Occipital lobe (tissue), 2 donors: Measurements from ENCODE around the gene PTPRS. TPM values are rescaled to one million over a fixed set of nuclear protein-coding genes. Genes with fewer than 3 reads are reported as not detected.
"Not testable (repeated sequence)": the region's sequence is repeated elsewhere in the genome, so short reads cannot be mapped to it uniquely, and the experiment has no call there.

Source experiments
- DNase-seq: peaks from one replicate; lab custom pipeline; 2025; lab: John Stamatoyannopoulos, UW
- total RNA-seq: library from RNA; depleted of rRNA; stranded (reverse); fragments of >200 nt; gene quantifications from one replicate; pipeline ENCODE4 v1.2.3, GENCODE V29; 2014

The PTPRS gene
- total RNA-seq, 1 donor from 2014 or later, result 188 TPM

DNA sequence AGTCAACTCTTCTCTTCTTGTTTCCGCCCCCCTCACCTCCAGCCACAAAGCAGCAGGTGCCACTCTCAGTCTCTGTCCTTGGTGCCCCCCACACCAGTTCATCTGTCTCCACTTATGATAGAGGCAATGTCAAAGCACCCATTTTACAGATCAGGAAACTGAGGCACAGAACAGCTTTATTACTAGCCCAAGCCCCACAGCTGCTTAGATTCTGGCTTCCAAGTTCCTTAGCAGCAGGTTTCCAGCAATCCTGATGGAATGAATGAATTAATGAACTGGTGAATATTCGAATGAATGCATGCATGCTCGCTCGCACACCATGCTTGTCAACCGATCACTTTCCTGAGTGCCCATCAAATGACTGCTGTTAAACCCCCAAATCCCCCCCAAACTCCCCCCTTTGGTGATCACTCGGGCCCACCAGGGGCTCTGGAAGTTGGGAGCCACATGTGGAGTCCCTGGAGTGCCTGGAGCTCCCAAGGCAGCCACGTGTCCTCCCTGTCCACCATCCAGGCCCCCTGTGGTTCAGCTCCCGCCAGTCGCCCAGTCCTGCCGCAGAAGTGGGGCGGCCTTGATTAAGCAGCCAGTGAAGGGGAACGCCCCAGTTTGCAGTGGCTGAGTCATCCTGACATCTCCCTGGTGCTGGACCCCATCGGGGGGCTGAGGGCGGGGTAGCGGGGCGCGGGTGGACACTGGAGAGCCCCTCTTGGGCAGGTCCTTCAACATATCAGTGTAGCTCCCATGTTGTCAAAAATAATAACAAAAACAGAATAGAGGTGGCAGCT lies 6.8 kb downstream of the PTPRS start:
- DNase-seq, result no peak

DNA sequence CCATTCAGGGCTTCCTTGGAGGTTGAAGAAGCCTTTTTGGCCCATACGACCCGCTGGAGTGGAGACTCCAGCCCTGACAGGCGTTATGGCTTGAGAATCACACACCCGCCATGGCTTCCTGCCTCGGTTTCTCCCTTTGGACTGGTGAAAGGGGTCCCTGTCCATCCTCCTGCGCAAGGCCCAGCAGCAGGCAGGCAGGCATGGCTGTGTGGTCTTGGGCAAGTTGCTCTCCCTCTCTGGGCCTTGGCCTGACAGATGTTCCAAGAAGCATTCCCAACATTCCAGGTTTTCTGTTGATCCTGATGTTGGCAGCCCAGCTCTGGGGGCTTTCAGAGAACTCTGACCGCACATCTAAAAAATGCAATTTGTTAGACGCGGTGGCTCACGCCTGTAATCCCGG lies 8.1 kb downstream of the PTPRS start:
- no peak for DNase-seq

DNA sequence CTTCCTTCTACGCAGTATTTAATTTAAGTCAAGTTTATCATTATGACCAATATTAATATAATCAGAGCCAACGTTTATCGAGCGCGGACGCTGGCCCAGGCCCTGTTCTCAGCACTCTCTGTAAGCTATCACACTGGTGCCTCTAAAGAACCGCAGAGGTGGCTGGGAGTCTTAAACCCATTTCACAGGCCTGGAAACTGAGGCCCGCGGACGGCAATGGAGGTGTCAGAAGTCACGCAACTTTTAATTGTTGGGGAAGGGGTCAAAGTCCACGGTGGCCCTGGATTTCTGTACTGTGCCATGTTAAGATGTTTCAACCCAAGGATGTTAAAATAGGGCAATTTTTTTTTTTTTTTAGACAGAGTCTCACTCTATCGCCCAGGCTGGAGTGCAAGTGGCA lies 8.8 kb downstream of the PTPRS start:
- DNase-seq, result no peak

DNA sequence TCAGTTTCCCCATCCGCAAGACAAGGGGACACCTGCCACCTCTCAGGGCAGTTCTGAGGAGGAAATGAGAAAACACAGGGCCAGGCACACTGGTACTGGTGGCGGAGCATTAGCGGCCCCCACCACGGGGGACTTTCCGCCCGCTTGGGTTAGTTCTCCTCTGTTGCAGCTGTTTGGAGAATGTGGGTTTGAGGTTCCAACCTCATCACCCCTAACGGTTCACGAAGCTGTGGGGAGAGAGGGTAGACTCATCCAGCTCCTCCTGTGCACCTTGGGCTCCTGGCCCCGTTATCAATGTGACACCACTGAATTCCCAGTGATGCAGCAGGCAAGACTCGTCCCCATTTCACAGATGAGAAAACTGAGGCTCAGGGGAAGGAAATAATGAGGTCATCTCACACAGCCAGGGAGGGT lies 10.3 kb downstream of the PTPRS start:
- no peak for DNase-seq

DNA sequence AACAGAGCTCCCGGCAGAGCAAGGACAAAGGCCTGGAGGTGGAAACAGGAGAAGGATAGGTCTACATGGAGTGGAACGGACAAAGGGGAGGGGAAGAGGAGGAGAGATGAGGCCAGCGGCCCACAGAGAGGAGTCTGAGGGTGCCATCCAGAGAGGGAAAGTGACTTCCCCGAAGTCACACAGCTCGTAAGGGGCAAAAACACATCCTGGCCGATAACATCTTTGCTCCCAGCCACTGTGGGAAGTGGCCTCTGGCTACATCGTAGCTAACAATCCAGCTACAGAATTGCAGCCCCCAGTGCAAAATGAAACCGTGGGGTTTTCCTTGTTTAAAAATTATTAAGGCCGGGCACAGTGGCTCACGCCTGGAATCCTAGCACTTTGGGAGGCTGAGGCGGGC lies 11.5 kb downstream of the PTPRS start:
- DNase-seq, result no peak

DNA sequence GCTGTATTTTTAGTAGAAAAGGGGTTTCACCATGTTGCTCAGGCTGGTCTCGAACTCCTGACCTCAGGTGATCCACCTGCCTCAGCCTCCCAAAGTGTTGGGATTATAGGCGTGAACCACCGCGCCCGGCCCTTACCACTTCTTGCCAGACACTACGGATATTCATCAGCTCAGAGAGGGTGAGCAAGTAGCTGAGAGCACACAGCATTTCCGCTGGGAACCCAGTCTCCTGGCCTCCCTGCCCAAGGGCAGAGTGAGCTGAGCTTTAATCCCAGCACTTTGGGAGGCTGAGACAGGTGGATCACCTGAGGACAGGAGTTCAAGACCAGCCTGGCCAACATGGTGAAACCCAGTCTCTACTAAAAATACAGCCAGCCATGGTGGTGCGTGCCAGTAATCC lies 12.2 kb downstream of the PTPRS start:
- DNase-seq, result not testable (repeated sequence)

DNA sequence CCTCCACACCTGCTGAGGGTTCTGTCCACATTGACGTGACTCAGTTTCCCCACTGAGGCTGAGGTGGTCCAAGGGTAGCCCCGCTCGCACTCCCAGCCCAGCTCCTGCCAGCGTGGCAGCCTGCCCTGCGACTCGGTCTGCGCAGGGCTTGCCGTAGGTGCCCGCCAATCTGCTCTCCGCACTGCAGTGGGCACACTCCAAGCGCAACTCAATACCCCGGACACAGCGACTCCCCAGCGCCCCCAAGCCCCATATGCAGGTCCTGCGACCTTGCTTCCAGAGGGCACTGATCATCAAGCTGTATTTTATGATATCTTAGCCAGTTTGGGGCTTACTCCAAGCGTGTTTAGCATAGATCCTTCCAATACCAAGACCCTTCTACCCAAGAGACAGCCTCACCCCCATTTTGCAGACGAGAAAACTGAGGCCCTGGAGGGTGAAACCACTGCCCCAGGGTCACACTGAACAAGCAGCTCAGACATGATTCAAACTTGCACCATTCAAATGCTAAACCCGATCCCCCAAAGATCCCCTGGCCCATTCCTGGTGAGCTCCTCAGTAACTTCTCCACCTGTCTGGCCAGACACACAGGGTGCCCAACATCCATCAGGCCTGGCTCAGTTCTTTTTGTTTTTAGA lies 13.5 kb downstream of the PTPRS start:
- DNase-seq, result no peak

DNA sequence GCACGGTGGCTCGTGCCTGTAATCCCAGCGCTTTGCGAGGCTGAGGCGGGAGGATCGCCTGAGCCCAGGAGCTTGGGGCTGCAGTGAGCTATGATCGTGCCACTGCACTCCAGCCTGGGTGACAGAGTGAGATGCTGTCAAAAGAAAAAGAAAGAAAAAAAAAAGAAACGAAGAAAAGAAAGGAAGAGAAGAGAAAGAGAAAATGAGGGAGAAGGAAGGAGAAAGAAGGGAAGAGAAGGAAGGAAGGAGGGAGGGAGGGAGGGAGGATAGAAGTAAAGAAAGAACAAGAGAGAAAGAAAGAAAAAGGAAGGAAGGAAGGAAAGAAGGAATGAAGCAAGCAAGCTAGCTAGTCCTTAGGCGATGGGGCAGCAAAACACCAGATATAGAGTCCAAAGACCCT lies 14.1 kb downstream of the PTPRS start:
- no peak for DNase-seq

DNA sequence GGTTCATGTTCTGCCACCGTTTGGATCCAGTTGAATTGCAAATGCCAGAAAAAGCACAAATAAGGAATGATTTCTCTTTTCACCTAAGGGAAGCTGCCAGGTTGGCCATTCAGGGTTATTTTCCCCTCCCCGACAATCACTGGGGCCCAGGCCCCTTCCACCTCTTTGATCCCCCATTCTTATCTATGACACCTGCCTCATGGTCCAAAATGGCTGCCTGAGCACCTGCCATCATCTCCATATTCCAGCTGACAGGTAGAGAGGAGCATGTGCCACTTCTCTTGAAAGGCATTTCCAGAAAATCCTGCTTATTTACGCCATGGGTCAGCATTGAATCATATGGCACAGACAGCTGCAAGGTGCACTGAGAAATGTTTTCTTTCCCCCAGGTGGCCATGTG lies 15.7 kb downstream of the PTPRS start:
- no peak for DNase-seq

DNA sequence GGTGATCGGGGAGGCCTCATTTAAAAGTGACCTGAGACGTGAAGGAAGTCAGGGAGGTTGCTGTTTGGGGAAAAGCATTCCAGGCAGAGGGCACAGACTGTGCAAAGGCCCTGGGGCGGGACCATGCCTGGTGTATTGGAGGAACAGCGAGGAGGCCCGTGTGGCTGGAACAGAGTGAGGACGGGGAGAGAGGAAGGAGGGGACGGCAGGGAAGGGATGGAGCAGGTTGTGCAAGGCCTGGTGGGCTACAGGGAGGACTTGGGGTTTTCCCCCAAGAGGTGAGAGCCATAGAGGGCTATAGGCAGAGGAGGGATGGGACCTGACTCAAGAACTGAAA lies 17.2 kb downstream of the PTPRS start:
- DNase-seq, result no peak

DNA sequence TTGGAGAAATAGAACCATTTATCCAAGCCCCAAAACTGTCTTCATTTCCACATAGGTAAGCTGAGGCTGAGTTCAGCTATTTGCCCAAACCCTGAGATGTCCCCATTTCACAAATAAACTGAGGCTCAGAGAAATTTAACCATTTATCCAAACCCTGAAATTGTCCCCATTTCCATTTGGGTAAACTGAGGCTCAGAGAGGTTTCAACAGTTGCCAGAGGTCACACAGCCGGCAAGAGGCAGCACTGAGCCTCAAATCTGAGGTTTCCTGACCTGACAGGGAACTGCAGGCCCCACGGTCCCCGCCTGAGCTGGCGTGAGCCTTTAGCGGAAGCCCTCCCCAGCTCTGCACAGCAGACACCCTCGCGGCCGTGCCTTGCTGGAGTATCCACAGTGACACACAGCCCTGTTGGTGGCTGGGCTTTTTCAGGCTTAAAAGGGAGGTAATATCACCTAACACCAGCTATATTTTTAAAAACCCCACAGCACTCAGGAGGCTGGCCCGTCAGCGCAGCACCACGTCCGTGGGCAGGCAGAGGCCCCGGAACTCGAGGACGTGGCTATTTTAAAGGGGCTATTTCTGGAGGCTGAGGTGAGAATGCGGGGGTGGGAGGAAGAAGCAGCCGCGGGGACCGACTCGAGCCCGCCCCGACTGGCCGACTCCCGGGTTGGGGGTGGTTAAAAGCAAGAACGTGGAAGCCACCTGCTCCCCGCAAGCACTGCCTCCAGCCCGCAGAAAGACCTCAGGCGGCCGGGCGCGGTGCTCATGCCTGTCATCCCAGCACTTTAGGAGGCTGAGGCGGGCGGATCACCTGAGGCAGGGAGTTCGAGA lies 18.5 kb downstream of the PTPRS start:
- DNase-seq, result peak; percentile 57

DNA sequence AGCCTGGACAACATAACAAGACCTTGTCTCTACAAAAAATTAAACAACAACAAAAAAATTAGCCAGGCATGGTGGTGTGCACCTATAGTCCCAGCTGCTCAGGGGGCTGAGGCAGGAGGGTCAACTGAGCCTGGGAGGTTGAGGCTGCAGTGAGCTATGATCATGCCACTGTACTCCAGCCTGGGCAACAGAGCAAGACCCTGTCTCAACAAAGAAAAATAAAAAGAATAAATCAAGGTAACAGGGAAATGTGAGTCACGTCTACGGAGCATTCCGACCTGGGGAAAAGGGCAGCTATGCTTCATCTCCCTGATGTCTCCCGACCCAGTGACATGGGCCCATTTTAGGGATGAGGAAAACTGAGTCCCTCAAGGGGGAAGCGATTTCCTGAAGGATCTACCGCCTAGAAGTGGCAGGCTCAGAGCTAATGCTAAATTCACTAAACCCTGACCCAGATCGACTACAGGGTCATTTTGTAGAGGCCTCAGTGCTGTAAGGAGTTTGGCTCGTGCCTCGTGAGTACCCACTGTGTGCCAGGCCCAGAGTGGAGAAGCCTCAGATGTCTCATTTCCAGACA lies 19.5 kb downstream of the PTPRS start:
- DNase-seq, result no peak

DNA sequence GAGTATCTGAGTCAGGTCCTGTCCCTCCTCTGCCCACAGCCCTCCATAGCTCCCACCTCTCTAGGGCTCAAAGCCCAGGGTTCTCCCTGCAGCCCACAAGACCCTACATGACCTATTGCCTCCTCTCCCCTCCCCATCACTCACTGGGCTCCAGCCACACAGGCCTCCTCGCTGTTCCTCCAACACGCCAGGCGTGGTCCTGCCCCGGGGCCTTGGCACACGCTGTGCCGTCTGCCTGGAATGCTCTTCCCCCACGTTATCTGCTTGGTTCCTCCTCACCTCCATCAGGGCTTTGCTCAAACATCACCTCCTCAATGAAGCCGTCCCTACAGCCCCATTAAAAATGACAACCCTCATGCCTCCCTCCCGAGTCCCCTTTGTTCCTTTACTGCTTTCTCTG lies 21.1 kb downstream of the PTPRS start:
- DNase-seq, result no peak

DNA sequence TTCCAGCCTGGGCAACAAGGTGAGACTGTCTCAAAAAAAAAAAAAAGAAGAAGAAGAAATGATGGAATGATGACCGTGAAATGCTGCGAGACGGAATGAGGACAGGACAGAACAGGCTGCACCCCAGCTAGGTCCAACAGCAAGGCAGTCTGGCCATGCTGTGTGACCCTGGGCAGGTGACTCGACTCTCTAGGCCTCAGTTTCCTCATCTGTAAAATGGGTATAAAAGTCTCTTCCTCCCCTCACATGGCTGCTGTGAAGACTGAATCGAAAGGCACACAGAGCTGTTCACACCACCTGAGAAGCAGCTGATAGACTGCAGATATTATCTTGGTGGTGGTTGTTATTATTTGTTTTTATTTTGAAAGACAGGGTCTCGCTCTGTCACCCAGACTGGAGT lies 22.3 kb downstream of the PTPRS start:
- DNase-seq, result no peak

DNA sequence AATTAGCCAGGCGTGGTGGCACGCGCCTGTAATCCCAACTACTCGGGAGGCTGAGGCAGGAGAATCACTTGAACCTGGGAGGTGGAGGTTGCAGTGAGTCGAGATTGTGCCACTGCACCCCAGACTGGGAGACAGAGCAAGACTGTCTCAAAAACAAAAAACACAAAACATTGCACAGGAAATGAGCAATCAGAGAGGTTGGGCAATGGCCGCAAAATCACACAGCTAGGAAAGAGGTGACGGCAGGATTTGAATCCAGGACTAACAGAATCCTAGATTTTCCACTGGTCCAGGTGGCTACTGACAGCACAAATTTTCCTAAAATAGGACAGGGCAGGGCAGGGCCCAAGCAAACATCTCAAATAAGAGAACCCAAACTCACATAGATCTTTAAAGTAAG lies 23.3 kb downstream of the PTPRS start:
- no peak for DNase-seq

DNA sequence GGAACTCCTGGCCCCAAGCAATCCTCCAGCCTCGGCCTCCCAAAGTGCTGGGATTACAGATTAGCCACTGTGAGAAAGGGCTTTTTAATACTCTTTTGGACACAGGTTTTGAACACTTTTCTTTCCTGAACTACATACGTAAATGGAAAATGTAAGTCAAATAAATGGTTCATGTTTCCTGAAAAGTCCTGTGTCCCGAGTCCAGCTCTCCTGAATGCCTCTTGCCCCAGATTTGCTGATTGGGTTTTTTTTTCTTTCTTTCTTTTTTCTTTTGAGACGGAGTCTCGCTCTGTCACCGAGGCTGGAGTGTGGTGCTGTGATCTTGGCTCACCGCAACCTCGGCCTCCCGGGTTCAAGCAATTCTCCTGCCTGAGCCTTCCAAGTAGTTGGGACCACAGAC lies 24.5 kb downstream of the PTPRS start:
- DNase-seq, result no peak

DNA sequence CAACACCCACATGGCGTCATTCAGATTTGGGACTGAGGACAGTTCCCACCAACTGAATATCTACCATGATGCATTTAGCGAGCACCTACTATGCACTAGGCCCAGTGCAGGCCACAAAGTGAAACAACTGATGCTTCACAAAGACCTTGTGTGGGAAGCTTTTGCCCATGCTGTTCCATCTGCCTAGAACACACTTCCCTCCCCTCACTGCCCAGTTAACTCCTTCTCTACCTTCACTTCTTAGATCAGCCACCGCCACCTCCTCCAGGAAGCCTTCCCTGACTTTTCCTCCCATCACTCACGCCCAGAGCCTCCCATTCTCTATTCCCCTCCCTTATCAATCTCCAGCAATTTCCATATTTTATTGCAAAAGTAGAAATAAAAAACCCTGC lies 25.7 kb downstream of the PTPRS start:
- no peak for DNase-seq

DNA sequence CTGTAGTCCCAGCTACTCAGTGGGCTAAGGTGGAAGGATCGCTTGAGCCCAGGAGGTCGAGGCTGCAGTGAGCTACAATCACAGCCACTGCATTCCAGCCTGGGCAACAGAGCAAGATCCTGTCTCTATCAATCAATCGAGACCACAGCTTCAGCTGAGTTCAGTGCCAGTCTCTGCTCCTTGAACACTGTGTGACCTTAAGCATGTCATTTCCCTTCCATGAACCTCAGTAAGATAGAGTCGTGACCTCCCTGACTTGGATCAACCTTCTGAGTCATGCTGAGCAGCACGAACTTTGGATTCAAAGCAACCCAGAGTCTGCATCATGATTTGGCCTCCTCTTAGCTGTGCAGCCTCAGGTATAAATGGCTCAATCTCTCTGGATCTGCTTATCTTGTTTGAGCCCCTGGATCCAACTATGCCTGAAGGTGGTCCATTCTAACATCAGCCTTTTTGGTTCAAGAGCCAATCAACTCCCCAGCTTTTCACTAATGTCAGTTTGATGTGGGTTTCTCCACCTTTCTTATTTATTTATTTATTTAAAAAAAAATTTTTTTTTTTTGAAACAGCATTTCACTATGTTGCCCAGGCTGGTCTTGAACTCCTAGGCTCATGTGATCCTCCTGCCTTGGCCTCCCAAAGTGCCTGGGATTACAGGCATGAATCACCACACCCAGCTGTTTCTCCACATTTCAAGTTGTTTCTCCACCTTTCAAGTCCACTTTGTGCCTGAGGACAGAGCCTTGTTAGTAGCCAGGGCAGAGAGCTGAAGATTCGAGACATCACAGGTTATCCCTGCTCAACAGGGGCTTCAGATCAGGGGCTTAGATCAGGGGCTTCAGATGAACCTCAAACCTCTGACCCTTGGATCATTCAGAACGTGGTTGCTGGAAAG lies 26.4 kb downstream of the PTPRS start:
- DNase-seq, result no peak

DNA sequence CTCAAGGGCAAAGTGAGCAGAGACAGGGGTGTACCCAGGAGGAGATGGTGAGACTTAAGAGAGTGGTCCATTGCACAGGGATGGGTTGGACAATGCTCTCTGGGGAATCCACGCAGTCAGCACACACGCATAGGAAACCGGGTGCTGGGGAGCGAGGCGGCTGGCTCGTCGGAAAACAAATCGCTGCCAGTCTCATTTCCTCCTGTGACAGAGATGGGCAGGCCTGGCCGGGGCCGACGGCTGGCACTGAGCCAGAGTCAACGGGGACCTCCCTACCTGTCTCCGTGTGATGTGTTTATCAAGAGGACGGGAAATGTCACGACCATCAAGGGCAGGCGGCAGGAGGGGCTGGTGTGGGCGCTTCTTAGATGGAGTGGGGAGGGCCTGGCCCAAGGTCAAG lies 27.3 kb downstream of the PTPRS start:
- DNase-seq, result no peak

DNA sequence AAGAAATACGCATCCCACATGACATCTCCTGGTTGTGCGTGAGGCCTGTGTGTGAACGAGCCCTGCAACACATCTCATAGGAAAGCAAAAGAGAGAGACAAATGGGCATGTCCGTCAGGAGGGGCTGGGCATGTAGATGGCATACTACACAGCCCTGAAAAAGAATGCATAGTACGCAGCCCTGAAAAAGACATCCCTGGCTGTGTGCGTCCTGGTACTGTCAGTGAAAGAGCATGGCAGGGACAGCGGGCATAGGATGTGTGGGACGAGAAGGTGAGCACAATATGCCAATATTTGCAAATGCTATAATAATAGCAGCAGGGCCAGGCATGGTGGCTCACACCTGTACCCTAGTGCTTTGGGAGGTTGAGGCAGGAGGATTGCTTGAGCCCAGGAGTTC lies 28.6 kb downstream of the PTPRS start:
- DNase-seq, result no peak
